ENCODE results near the gene RDH13. TPM values are rescaled to one million over a fixed set of nuclear protein-coding genes. Genes with fewer than 3 reads are reported as not detected.

The RDH13 gene
- total RNA-seq, 4 donors from 2014 or later, result 2.6 to 14.3 (median 6.0) TPM

DNA sequence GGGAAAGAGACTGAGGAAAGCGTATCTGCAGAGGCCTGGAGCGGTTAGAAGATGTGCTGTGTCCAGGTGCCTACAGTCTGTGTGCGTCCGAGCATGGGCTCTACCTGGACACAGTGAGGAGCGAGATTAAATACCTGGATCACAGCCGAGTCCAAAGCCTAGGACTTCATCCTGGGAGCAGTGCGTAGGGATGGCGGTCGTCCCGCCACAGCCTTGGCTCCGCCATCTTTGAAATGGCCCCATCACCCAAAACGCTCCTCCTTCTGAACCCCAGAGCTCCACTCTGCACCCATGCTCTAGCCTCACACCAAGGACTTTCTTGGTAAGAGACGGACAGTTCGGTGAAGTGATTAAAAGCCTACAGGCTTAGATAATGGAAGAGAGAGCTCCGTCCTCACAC lies 44.7 kb downstream of the RDH13 start:
- TF ChIP-seq, protein P1, sequence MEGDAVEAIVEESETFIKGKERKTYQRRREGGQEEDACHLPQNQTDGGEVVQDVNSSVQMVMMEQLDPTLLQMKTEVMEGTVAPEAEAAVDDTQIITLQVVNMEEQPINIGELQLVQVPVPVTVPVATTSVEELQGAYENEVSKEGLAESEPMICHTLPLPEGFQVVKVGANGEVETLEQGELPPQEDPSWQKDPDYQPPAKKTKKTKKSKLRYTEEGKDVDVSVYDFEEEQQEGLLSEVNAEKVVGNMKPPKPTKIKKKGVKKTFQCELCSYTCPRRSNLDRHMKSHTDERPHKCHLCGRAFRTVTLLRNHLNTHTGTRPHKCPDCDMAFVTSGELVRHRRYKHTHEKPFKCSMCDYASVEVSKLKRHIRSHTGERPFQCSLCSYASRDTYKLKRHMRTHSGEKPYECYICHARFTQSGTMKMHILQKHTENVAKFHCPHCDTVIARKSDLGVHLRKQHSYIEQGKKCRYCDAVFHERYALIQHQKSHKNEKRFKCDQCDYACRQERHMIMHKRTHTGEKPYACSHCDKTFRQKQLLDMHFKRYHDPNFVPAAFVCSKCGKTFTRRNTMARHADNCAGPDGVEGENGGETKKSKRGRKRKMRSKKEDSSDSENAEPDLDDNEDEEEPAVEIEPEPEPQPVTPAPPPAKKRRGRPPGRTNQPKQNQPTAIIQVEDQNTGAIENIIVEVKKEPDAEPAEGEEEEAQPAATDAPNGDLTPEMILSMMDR (IDR thresholded peaks at IDR 0.05; ENCODE audit: low read depth), result no peak

GRCh38 chr19:55016017-55016416 lies 46.9 kb downstream of the RDH13 start:
- TF ChIP-seq, protein P1 (IDR thresholded peaks at IDR 0.05; ENCODE audit: low read depth), result no peak

DNA sequence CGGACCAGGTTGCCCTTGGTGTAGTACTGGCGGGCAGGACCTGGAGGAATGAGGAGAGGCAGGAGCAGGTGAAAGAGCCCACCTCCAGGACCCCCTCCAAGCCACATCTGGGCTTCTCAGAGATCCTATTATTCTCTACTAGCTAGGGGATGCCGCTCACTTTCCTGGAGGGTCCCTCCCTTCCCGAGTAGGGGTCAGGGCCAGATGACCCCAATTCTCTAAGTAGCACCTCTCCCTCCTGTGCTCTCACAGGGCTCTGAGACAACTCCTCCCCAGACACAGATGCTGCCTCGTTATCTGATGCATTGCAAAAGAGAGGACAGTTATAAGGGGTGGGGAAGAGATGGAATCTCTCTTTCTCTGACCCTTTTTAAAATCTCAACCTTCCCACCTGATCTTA lies 47.8 kb downstream of the RDH13 start:
- TF ChIP-seq, protein P1 (IDR thresholded peaks at IDR 0.05; ENCODE audit: low read depth), result no peak

DNA sequence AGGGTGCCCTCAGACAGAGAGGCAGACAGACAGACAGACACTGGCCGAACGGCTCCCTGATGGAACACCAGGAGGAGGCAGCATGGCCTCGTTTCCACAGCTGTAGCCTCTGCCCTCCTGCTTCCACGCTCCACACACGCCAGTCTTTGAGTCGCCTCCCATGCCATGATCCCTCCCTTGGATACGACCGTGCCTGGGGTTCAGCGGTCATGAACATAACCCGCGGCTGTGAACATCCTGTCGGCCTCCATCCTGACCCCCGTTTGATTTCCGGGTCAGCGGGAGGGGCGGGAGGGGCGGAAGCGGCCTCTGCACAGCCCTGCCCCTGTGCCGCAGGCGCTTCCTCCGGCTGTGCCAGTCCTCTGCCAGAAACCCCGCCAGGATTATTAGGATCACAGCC lies 48.2 kb downstream of the RDH13 start:
- TF ChIP-seq, protein P1 (IDR thresholded peaks at IDR 0.05; ENCODE audit: low read depth), result no peak

GRCh38 chr19:55013596-55013995 lies 49.4 kb downstream of the RDH13 start:
- TF ChIP-seq, protein P1 (IDR thresholded peaks at IDR 0.05; ENCODE audit: low read depth), result no peak

- TF ChIP-seq, protein P1 (IDR thresholded peaks at IDR 0.05; ENCODE audit: low read depth), result no peak
Observed at GRCh38 chr19:55012306-55012705, 50.6 kb downstream of the RDH13 start.

- TF ChIP-seq, protein P1 (IDR thresholded peaks at IDR 0.05; ENCODE audit: low read depth), result no peak
Observed at GRCh38 chr19:55005684-55006488, 57.1 kb downstream of the RDH13 start.

Measured in subcutaneous adipose tissue (tissue), 4 donors.